DOHH2 (cell line): Measurements from ENCODE around the gene PLXNA3.

Experiments used
- H3F3A ChIP-seq: fragments of 200-600 bp; sonication (generic), shearing (Covaris generic); 2 replicates; pipeline ENCODE4 v1.6.0; 2016; ENCODE audit warnings: antibody characterized with exemption, mild to moderate bottlenecking; ENCODE audit not compliant: control insufficient read depth, insufficient read depth
- H3K27ac ChIP-seq: fragments of 200-600 bp; sonication (generic); 2 replicates; pipeline ENCODE4 v1.5.1; 2014; ENCODE audit warnings: low read depth, mild to moderate bottlenecking, low read length, moderate library complexity
- H3K27me3 ChIP-seq: fragments of 200-600 bp; sonication (generic); 2 replicates; pipeline ENCODE4 v1.6.1; 2014; ENCODE audit warnings: mild to moderate bottlenecking, low read length, mixed read lengths; ENCODE audit not compliant: control insufficient read depth
- H3K36me3 ChIP-seq: fragments of 200-600 bp; sonication (generic); 2 replicates; pipeline ENCODE4 v1.6.1; 2014; ENCODE audit warnings: mild to moderate bottlenecking, low read length, moderate library complexity, mixed read lengths; ENCODE audit not compliant: control insufficient read depth
- H3K4me1 ChIP-seq: fragments of 200-600 bp; sonication (generic); 2 replicates; pipeline ENCODE4 v1.6.1; 2014; ENCODE audit warnings: mild to moderate bottlenecking, low read length, mixed read lengths; ENCODE audit not compliant: control insufficient read depth
- H3K4me2 ChIP-seq: fragments of 200-600 bp; sonication (generic); 2 replicates; pipeline ENCODE4 v1.6.0; 2014; ENCODE audit warnings: mild to moderate bottlenecking, low read length, moderate library complexity
- H3K4me3 ChIP-seq: fragments of 200-600 bp; sonication (generic); 2 replicates; pipeline ENCODE4 v1.5.1; 2014; ENCODE audit warnings: mild to moderate bottlenecking, low read length, mixed read lengths
- H3K79me2 ChIP-seq: fragments of 200-600 bp; sonication (generic); 2 replicates; pipeline ENCODE4 v1.6.1; 2014; ENCODE audit warnings: mild to moderate bottlenecking, low read length, mixed read lengths; ENCODE audit not compliant: control insufficient read depth
- H3K9me2 ChIP-seq: fragments of 200-600 bp; sonication (generic); replicated peaks from 2 replicates; pipeline ENCODE4 v1.6.1; 2014; ENCODE audit warnings: mild to moderate bottlenecking, low read length, mixed read lengths; ENCODE audit not compliant: control insufficient read depth
- H3K9me3 ChIP-seq: fragments of 200-600 bp; sonication (generic); 2 replicates; pipeline ENCODE4 v1.6.1; 2014; ENCODE audit warnings: antibody characterized with exemption, low read length, mixed read lengths; ENCODE audit not compliant: control insufficient read depth, insufficient read depth
- H4K20me1 ChIP-seq: fragments of 200-600 bp; sonication (generic); 2 replicates; pipeline ENCODE4 v1.6.0; 2014; ENCODE audit warnings: low read depth, mild to moderate bottlenecking, antibody characterized with exemption, low read length, moderate library complexity; ENCODE audit not compliant: control insufficient read depth, insufficient read depth
- EZH2phosphoT487 ChIP-seq: fragments of 200-600 bp; sonication (generic); IDR thresholded peaks from 2 replicates; pipeline ENCODE4 v1.6.1; 2017; ENCODE audit warnings: borderline replicate concordance, mild to moderate bottlenecking, antibody characterized with exemption, low read length, moderate library complexity, mixed read lengths
- TF ChIP-seq, protein P1 (sequence below): fragments of 200-600 bp; sonication (generic); IDR thresholded peaks from one replicate; pipeline ENCODE4 v1.5.1; 2014; ENCODE audit warnings: antibody characterized with exemption, mild to moderate bottlenecking, low read depth, low read length; ENCODE audit not compliant: poor library complexity, severe bottlenecking

PLXNA3 gene

DNA sequence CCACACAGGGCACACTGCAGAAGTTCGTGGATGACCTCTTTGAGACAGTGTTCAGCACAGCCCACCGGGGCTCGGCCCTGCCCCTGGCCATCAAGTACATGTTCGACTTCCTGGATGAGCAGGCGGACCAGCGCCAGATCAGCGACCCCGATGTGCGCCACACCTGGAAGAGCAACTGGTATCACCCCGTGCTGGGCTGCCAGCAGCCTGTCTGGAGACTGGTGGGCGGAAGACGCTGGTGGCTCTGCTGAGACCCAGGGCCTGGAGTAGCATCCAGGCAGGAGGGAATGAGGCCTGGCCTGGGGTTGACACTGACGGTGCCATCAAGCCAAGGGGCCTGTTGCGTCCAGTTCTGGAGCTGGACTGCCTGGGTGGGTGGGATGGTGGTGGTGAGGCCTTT lies 12.4 kb downstream of the PLXNA3 start:
- no peaks in the 10 kb centered on the region for H3K27me3 ChIP-seq
- no peaks in the 10 kb centered on the region for H3F3A ChIP-seq
- no peaks in the 10 kb centered on the region; the same call in 1 of the 2 replicates for H3K36me3 ChIP-seq
- no peak overlapping the region for H3K4me3 ChIP-seq
- H3K9me2 ChIP-seq: no peaks in the 10 kb centered on the region
- H3K27ac ChIP-seq: no peak overlapping the region
- no peaks in the 10 kb centered on the region for H3K9me3 ChIP-seq
- TF ChIP-seq, protein P1, sequence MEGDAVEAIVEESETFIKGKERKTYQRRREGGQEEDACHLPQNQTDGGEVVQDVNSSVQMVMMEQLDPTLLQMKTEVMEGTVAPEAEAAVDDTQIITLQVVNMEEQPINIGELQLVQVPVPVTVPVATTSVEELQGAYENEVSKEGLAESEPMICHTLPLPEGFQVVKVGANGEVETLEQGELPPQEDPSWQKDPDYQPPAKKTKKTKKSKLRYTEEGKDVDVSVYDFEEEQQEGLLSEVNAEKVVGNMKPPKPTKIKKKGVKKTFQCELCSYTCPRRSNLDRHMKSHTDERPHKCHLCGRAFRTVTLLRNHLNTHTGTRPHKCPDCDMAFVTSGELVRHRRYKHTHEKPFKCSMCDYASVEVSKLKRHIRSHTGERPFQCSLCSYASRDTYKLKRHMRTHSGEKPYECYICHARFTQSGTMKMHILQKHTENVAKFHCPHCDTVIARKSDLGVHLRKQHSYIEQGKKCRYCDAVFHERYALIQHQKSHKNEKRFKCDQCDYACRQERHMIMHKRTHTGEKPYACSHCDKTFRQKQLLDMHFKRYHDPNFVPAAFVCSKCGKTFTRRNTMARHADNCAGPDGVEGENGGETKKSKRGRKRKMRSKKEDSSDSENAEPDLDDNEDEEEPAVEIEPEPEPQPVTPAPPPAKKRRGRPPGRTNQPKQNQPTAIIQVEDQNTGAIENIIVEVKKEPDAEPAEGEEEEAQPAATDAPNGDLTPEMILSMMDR: no peak
- TF ChIP-seq EZH2phosphoT487: no peak
- no peaks in the 10 kb centered on the region for H3K79me2 ChIP-seq
- no peaks in the 10 kb centered on the region for H3K4me1 ChIP-seq
- no peak overlapping the region for H3K4me2 ChIP-seq
- H4K20me1 ChIP-seq: no peaks in the 10 kb centered on the region

DNA sequence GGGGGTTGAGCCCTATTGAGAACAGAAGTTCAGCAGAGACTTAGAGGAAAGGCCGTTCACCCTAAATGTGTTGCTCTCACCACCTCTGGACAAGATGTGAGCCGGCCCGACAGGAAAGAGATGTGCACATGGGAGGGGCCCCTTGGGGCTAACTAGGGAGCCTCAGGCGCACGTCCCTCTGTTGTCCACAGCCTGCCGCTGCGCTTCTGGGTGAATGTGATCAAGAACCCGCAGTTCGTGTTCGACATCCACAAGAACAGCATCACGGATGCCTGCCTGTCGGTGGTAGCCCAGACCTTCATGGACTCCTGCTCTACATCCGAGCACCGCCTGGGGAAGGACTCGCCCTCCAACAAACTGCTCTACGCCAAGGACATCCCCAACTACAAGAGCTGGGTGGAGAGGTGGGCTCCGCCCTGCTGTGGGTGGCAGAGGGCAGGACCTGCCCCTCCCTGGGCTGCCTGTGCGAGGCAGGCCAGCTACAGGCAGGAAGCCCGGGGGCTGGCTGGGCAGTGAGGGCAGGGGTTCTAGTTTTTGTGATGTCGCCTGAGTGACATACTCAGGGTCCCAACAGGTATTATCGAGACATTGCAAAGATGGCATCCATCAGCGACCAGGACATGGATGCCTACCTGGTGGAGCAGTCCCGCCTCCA lies 13.0 kb downstream of the PLXNA3 start:
- Histone ChIP-seq H3K4me2 (no peak overlapping the region), H3K9me2 (no peaks in the 10 kb centered on the region), H3K36me3 (no peaks in the 10 kb centered on the region; the same call in 1 of the 2 replicates), H3K27me3 (no peaks in the 10 kb centered on the region), H3K4me1 (no peaks in the 10 kb centered on the region), H3K4me3 (no peak overlapping the region), H3K27ac (no peak overlapping the region), H3F3A (no peaks in the 10 kb centered on the region), H3K9me3 (no peaks in the 10 kb centered on the region), H4K20me1 (no peaks in the 10 kb centered on the region), H3K79me2 (no peaks in the 10 kb centered on the region)
- TF ChIP-seq EZH2phosphoT487: no peak
- TF ChIP-seq, protein P1: no peak

DNA sequence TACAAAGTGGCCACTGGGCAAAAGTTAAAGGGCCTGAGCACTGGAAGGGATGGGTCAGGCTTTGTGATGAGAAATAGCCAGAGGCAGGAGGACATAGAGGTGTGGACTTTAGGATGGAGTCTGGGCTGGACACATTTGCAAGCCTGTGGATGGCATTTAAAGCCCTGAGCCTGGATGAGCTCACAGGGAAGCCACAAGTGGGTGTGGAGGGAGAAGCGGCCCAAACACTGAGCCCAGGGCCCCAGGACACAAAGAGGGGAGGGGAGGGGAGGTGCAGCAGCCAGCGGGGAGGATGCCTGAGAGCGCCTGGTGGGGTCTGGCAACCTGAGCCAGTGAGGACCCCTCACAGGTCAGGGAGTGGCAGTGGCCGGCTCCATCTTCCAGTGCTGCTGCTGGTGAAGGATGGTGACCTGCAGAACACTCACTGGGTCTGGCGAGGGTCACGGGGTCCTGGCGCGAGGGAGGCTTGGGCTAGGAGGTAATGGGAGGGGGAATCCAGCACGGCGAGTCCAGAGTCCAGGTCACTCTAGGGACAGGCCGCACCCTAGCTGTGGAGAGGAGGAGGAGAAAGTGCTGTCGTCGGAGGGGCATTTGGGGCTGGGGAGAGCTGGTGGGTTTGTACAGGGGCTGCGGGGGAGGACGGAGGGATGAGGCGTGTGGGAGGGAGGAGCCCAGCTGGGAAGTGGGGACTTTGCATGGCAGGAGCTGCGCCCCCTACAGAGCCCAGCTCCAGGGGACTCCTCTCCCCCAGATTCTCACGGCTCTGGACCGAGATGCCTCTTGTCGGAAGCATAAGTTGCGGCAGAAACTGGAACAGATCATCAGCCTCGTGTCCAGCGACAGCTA lies 14.0 kb downstream of the PLXNA3 start:
- Histone ChIP-seq H3K9me3 (no peaks in the 10 kb centered on the region), H3F3A (no peaks in the 10 kb centered on the region), H3K27me3 (no peaks in the 10 kb centered on the region), H3K4me3 (no peak overlapping the region), H4K20me1 (no peaks in the 10 kb centered on the region), H3K79me2 (no peaks in the 10 kb centered on the region), H3K27ac (no peak overlapping the region), H3K4me2 (no peak overlapping the region), H3K36me3 (no peaks in the 10 kb centered on the region; the same call in 1 of the 2 replicates), H3K4me1 (no peaks in the 10 kb centered on the region; the same call in 1 of the 2 replicates), H3K9me2 (no peaks in the 10 kb centered on the region)
- TF ChIP-seq, protein P1: no peak
- no peak for TF ChIP-seq EZH2phosphoT487
